Erythroblast (primary cell): Measurements from ENCODE around the gene MED27.

Experiments used
- GATA1 ChIP-seq: IDR thresholded peaks from 2 replicates; pipeline ENCODE4 v1.6.1; 2011; ENCODE audit warnings: low read depth, mild to moderate bottlenecking, control low read depth, low read length, moderate library complexity
- POLR2A ChIP-seq: IDR thresholded peaks from 2 replicates; pipeline ENCODE4 v1.6.1; 2011; ENCODE audit warnings: mild to moderate bottlenecking, low read length

DNA sequence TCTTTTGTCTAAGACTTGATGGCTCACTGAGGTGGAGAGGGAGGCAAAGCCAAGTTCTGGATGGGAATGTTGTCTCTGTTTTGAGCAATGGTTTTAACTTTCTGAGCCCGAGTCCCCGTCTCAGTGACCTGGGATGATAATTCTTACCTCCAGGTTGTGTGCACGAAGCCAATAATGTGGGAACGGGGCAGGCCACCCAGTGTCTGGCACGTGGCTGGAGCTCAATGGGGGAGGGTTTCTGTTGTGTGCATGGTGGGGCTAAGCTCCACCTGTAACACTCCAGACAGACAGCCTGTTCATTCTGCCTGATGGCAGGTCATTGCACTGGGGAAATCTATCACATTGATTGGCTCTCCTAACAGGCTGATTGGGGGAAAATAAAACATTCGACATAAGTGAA is 45.1 kb upstream of the MED27 start:
- TF ChIP-seq POLR2A (no peak), GATA1 (no peak)
